ENCODE data around the gene CPEB4. TPM values are rescaled to one million over a fixed set of nuclear protein-coding genes. Genes with fewer than 3 reads are reported as not detected.

Gene CPEB4
- total RNA-seq, 1 experiment from 2014 or later = 18.0 TPM

- no peak for DNase-seq (ENCODE audit: low read depth, low spot score)
- in situ Hi-C loops (cut with HindIII; ENCODE audit: low pct_unique_long_range_greater_than_20kb, low sequenced_read_pairs) = no loop called here
These were observed 65.5 kb downstream of the CPEB4 start for GRCh38 chr5:173953528-173954090.

- DNase-seq (ENCODE audit: low read depth, low spot score) = peak; percentile 72
- in situ Hi-C loops (cut with HindIII; ENCODE audit: low pct_unique_long_range_greater_than_20kb, low sequenced_read_pairs) = no loop called here
These were observed 66.7 kb downstream of the CPEB4 start for GRCh38 chr5:173954671-173955521.

- in situ Hi-C loops (cut with HindIII; ENCODE audit: low pct_unique_long_range_greater_than_20kb, low sequenced_read_pairs) = no loop called here
- DNase-seq (ENCODE audit: low read depth, low spot score) = no peak
These were observed 72.8 kb downstream of the CPEB4 start for GRCh38 chr5:173960986-173961385.

- in situ Hi-C loops (cut with HindIII; ENCODE audit: low pct_unique_long_range_greater_than_20kb, low sequenced_read_pairs) = no loop called here
These were observed 73.3 kb downstream of the CPEB4 start for GRCh38 chr5:173961418-173961817.

GRCh38 chr5:173962436-173962972, 74.4 kb downstream of the CPEB4 start:
- no peak for DNase-seq (ENCODE audit: low read depth, low spot score)
- in situ Hi-C loops (cut with HindIII; ENCODE audit: low pct_unique_long_range_greater_than_20kb, low sequenced_read_pairs) = no loop called here

More at GRCh38 chr5:173961418-173961817, 73.3 kb downstream of the CPEB4 start:
- no peak for DNase-seq (ENCODE audit: low read depth, low spot score)

- DNase-seq (ENCODE audit: low read depth, low spot score) = no peak
- in situ Hi-C loops (cut with HindIII; ENCODE audit: low pct_unique_long_range_greater_than_20kb, low sequenced_read_pairs) = no loop called here
These were observed 75.2 kb downstream of the CPEB4 start for GRCh38 chr5:173963182-173963838.

- DNase-seq (ENCODE audit: low read depth, low spot score) = no peak
- in situ Hi-C loops (cut with HindIII; ENCODE audit: low pct_unique_long_range_greater_than_20kb, low sequenced_read_pairs) = no loop called here
These were observed 75.8 kb downstream of the CPEB4 start for GRCh38 chr5:173963867-173964441.

- DNase-seq (ENCODE audit: low read depth, low spot score) = no peak
- in situ Hi-C loops (cut with HindIII; ENCODE audit: low pct_unique_long_range_greater_than_20kb, low sequenced_read_pairs) = no loop called here
These were observed 76.4 kb downstream of the CPEB4 start for GRCh38 chr5:173964506-173964905.

GRCh38 chr5:173967241-173967640, 79.1 kb downstream of the CPEB4 start:
- in situ Hi-C loops (cut with HindIII; ENCODE audit: low pct_unique_long_range_greater_than_20kb, low sequenced_read_pairs) = no loop called here

GRCh38 chr5:173968154-173968797, 80.1 kb downstream of the CPEB4 start:
- in situ Hi-C loops (cut with HindIII; ENCODE audit: low pct_unique_long_range_greater_than_20kb, low sequenced_read_pairs) = no loop called here

More at GRCh38 chr5:173967241-173967640, 79.1 kb downstream of the CPEB4 start:
- DNase-seq (ENCODE audit: low read depth, low spot score) = no peak

GRCh38 chr5:173969167-173970049, 81.3 kb downstream of the CPEB4 start:
- in situ Hi-C loops (cut with HindIII; ENCODE audit: low pct_unique_long_range_greater_than_20kb, low sequenced_read_pairs) = no loop called here

More at GRCh38 chr5:173968154-173968797, 80.1 kb downstream of the CPEB4 start:
- DNase-seq (ENCODE audit: low read depth, low spot score) = no peak

GRCh38 chr5:173970878-173971650, 82.9 kb downstream of the CPEB4 start:
- in situ Hi-C loops (cut with HindIII; ENCODE audit: low pct_unique_long_range_greater_than_20kb, low sequenced_read_pairs) = no loop called here
- DNase-seq (ENCODE audit: low read depth, low spot score) = no peak

More at GRCh38 chr5:173969167-173970049, 81.3 kb downstream of the CPEB4 start:
- no peak for DNase-seq (ENCODE audit: low read depth, low spot score)

- DNase-seq (ENCODE audit: low read depth, low spot score) = no peak
- in situ Hi-C loops (cut with HindIII; ENCODE audit: low pct_unique_long_range_greater_than_20kb, low sequenced_read_pairs) = no loop called here
These were observed 83.7 kb downstream of the CPEB4 start for GRCh38 chr5:173971681-173972345.

GRCh38 chr5:173972607-173972924, 84.4 kb downstream of the CPEB4 start:
- in situ Hi-C loops (cut with HindIII; ENCODE audit: low pct_unique_long_range_greater_than_20kb, low sequenced_read_pairs) = no loop called here
- DNase-seq (ENCODE audit: low read depth, low spot score) = no peak

GRCh38 chr5:173972925-173973615, 84.9 kb downstream of the CPEB4 start:
- in situ Hi-C loops (cut with HindIII; ENCODE audit: low pct_unique_long_range_greater_than_20kb, low sequenced_read_pairs) = no loop called here
- peak; percentile 77 for DNase-seq (ENCODE audit: low read depth, low spot score)

All from SK-MEL-5 (cell line).